Measurements from ENCODE around the gene MED12.

MED12 gene

GRCh38 chrX:71107762-71108360 is 10.5 kb upstream of the MED12 start:
- peaks cover 62 to 70% of the 10 kb centered on the region in 2 experiments for H3K4me1 ChIP-seq (ENCODE audit: control insufficient read depth in 1 of 2, insufficient read depth in 1 of 2, low read depth in 1 of 2, low read length in 1 of 2)
- H3K27ac ChIP-seq, result peak overlapping the region; percentile 46
- no peaks in the 10 kb centered on the region for H3K9me3 ChIP-seq
- no peak overlapping the region for H3K4me3 ChIP-seq (ENCODE audit: low read depth in 1 of 2, low read length in 1 of 2)
- peaks cover 17% of the 10 kb centered on the region for H3K36me3 ChIP-seq
- no peaks in the 10 kb centered on the region for H3K27me3 ChIP-seq
- TF ChIP-seq, protein P1, sequence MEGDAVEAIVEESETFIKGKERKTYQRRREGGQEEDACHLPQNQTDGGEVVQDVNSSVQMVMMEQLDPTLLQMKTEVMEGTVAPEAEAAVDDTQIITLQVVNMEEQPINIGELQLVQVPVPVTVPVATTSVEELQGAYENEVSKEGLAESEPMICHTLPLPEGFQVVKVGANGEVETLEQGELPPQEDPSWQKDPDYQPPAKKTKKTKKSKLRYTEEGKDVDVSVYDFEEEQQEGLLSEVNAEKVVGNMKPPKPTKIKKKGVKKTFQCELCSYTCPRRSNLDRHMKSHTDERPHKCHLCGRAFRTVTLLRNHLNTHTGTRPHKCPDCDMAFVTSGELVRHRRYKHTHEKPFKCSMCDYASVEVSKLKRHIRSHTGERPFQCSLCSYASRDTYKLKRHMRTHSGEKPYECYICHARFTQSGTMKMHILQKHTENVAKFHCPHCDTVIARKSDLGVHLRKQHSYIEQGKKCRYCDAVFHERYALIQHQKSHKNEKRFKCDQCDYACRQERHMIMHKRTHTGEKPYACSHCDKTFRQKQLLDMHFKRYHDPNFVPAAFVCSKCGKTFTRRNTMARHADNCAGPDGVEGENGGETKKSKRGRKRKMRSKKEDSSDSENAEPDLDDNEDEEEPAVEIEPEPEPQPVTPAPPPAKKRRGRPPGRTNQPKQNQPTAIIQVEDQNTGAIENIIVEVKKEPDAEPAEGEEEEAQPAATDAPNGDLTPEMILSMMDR (IDR thresholded peaks at IDR 0.05), result no peak

GRCh38 chrX:71109051-71109450 is 9.3 kb upstream of the MED12 start:
- H3K27ac ChIP-seq, result peak overlapping the region; percentile 46

DNA sequence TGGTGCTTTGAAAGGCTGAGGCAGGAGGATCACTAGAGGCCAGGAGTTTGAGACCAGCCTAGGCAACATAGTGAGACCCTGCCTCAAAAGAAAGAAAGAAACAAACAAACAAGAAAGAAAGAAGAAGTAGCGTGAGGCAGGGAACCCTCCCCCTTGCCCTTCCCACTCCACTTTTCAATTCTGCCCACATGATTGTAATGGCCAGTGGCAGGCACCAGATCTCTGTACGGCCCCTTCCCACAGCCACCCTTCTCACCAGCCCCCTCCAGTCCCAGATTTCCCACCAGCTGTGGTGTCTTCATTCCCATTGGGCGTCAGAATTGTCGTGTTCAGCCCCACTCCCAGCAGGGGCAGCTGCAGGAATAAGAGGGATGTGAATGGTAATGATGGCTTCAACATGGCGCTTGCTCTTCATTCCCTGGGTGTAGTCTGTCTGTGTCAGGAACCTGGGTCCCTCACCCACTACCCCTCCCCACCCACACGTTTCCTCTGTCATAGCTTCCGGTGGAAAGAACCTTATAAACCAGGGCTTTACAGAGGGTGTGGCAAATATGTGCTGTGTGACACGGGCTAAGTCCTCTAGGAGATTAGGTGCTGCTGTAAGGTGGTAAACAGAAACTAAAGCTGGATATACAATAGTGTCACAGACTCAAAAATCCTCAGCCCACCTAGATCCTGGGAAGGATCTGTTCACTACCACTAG is 7.1 kb upstream of the MED12 start, which contains the start of gene IL2RG:
TSS of gene IL2RG (minus strand) at position 437 of the 703 bp plus-strand sequence. CDS start at position 399, 38 bp downstream.
- Histone ChIP-seq H3K4me1 (ENCODE audit: control insufficient read depth in 1 of 2, insufficient read depth in 1 of 2, low read depth in 1 of 2, low read length in 1 of 2) (peaks cover 45 to 58% of the 10 kb centered on the region in 2 experiments), H3K27ac (peak within 1 kb of the TSS; percentile 96), H3K36me3 (peaks cover 17% of the 10 kb centered on the region)

More at GRCh38 chrX:71109051-71109450, 9.3 kb upstream of the MED12 start:
- Histone ChIP-seq H3K9me3 (no peaks in the 10 kb centered on the region), H3K27me3 (no peaks in the 10 kb centered on the region), H3K4me1 (ENCODE audit: control insufficient read depth in 1 of 2, insufficient read depth in 1 of 2, low read depth in 1 of 2, low read length in 1 of 2) (peaks cover 52 to 65% of the 10 kb centered on the region in 2 experiments), H3K4me3 (ENCODE audit: low read depth in 1 of 2, low read length in 1 of 2) (peak overlapping the region in 1 of 2 experiments; percentile 21), H3K36me3 (peaks cover 17% of the 10 kb centered on the region)
- TF ChIP-seq, protein P1 (IDR thresholded peaks at IDR 0.05), result no peak

GRCh38 chrX:71111921-71112431 is 6.4 kb upstream of the MED12 start:
- TF ChIP-seq, protein P1 (IDR thresholded peaks at IDR 0.05), result no peak
- Histone ChIP-seq H3K9me3 (no peaks in the 10 kb centered on the region), H3K4me1 (ENCODE audit: control insufficient read depth in 1 of 2, insufficient read depth in 1 of 2, low read depth in 1 of 2, low read length in 1 of 2) (peaks cover 45 to 58% of the 10 kb centered on the region in 2 experiments), H3K27ac (peak overlapping the region; percentile 96), H3K36me3 (peaks cover 17% of the 10 kb centered on the region), H3K4me3 (ENCODE audit: low read depth in 1 of 2, low read length in 1 of 2) (peak overlapping the region; percentile 67 to 86), H3K27me3 (no peaks in the 10 kb centered on the region)

More for the DNA sequence above, 7.1 kb upstream of the MED12 start, which contains the start of gene IL2RG:
- TF ChIP-seq, protein P1 (IDR thresholded peaks at IDR 0.05), result no peak
- Histone ChIP-seq H3K27me3 (no peaks in the 10 kb centered on the region), H3K4me3 (ENCODE audit: low read depth in 1 of 2, low read length in 1 of 2) (peak within 1 kb of the TSS; percentile 67 to 86), H3K9me3 (no peaks in the 10 kb centered on the region)

- H3K27ac ChIP-seq, result peak overlapping the region; percentile 89
- TF ChIP-seq, protein P1 (IDR thresholded peaks at IDR 0.05), result no peak
- no peak overlapping the region for H3K4me3 ChIP-seq (ENCODE audit: low read depth in 1 of 2, low read length in 1 of 2)
- H3K9me3 ChIP-seq, result no peaks in the 10 kb centered on the region
- H3K4me1 ChIP-seq (ENCODE audit: control insufficient read depth in 1 of 2, insufficient read depth in 1 of 2, low read depth in 1 of 2, low read length in 1 of 2), result peaks cover 23 to 37% of the 10 kb centered on the region in 2 experiments
- H3K27me3 ChIP-seq, result no peaks in the 10 kb centered on the region
- peaks cover 18% of the 10 kb centered on the region for H3K36me3 ChIP-seq
Observed at GRCh38 chrX:71117358-71117757, 1.0 kb upstream of the MED12 start.

All from neutrophil (primary cell).